Measurements from ENCODE around the gene ST3GAL2. TPM values are rescaled to one million over a fixed set of nuclear protein-coding genes. Genes with fewer than 3 reads are reported as not detected.

Gene ST3GAL2, protein sequence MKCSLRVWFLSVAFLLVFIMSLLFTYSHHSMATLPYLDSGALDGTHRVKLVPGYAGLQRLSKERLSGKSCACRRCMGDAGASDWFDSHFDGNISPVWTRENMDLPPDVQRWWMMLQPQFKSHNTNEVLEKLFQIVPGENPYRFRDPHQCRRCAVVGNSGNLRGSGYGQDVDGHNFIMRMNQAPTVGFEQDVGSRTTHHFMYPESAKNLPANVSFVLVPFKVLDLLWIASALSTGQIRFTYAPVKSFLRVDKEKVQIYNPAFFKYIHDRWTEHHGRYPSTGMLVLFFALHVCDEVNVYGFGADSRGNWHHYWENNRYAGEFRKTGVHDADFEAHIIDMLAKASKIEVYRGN
- 37.2 and 42.8 TPM in 2 replicates for total RNA-seq

DNA sequence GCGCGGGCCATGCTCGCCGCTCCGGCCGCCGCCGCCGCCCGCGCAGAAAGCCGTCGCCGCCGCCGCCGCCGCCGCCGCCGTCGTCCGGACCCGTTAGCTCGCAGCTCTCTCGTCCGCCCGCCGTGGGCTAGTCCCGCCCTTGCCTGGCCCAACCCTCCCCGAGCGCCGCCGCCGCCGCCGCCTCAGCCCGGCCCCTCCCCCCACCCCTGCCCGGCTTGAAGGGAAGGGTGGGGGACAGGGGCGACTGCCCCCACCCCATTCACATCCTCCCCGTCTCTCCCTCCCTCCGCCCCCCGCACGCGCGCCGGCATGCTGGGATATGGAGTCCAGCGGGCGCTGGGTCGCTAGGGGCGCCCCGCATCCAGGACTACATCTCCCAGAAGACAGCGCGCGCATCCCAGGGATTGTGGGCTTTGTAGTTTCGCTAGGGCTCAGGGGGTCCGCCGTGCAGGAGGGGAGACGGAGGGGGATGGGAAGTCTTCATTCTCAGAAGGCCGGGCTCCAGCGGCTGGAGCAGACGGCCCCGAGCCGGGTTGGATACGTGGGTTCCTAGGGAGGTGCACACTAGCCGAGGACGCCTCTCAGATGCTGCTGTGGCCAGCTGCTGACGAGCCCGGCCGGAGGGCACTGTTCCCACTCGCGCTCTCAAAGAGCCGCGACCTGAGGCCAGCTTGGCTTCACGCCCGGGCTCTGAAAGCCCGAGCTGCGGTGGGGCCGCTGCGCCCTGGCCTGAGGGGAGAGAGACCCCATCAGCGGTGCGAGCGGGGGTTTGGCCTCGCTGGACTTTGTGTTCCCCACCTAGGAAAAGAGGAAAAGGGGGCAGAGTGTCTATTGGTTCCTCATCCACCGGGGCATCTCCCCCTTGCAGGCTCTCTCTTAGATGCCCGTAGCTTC is at the start of gene ST3GAL2:
Gene ST3GAL2 (minus strand): TSS at position 132 of the 894 bp plus-strand sequence. CDS start 40,570 bp downstream, outside the sequence.

GRCh38 chr16:70454222-70455034 is 15.5 kb upstream of the ST3GAL2 start, which contains the start of gene FCSK:
Gene FCSK, plus strand, starts transcription at chr16:70454595. Its CDS starts 8,596 bp downstream, at chr16:70463191.

Other genes starting within 250 kb of the ST3GAL2 start
- gene EXOSC6, start 187.2 kb downstream of the ST3GAL2 start, total RNA-seq, result 41.0 and 42.9 TPM in 2 replicates
- 85.2 and 89.6 TPM in 2 replicates for gene AARS1, start 149.6 kb downstream of the ST3GAL2 start, total RNA-seq
- gene DDX19B, start 139.9 kb downstream of the ST3GAL2 start, total RNA-seq, result 19.5 and 25.9 TPM in 2 replicates
- gene DDX19A, start 92.2 kb downstream of the ST3GAL2 start, total RNA-seq, result 29.2 and 31.6 TPM in 2 replicates
- 8.0 and 8.7 TPM in 2 replicates for gene FCSK, start 15.5 kb upstream of the ST3GAL2 start, total RNA-seq
- gene COG4, start 84.5 kb upstream of the ST3GAL2 start, total RNA-seq, result 56.2 and 61.7 TPM in 2 replicates
- 48.7 and 68.2 TPM in 2 replicates for gene SF3B3, start 84.7 kb upstream of the ST3GAL2 start, total RNA-seq
- 1.2 and 1.4 TPM in 2 replicates for gene IL34, start 207.5 kb upstream of the ST3GAL2 start, total RNA-seq
- gene MTSS2, start 247.0 kb upstream of the ST3GAL2 start, total RNA-seq, result 13.9 and 14.7 TPM in 2 replicates

Data from dermis lymphatic vessel endothelial cell (primary cell).